ENCODE data around the gene SERPINA3. TPM values are rescaled to one million over a fixed set of nuclear protein-coding genes. Genes with fewer than 3 reads are reported as not detected.

The SERPINA3 gene
- total and polyA plus RNA-seq, 10 of the 15 experiments (the other 5 are each of a cell fraction or from before 2014, with no cell fraction given): 2.2 TPM; not detected in 9

- H3K9ac ChIP-seq (ENCODE audit: control insufficient read depth, insufficient read depth, low read length): no peak overlapping the region
- ATAC-seq (no peak), FAIRE-seq (no peak), DNase-seq (ENCODE audit: low read depth, low spot score) (no peak)
- no peak overlapping the region for H2AFZ ChIP-seq (ENCODE audit: control insufficient read depth, low read depth, low read length)
- in situ Hi-C loops (cut with MboI) (no loop called here), intact Hi-C loops (cut with micrococcal nuclease; ENCODE audit: unreplicated experiment) (no loop called here)
- H3K27ac ChIP-seq (ENCODE audit: control insufficient read depth, insufficient read depth): no peak overlapping the region
- no peaks in the 10 kb centered on the region for H4K20me1 ChIP-seq (ENCODE audit: control insufficient read depth, insufficient read depth)
- H3K79me2 ChIP-seq (ENCODE audit: control insufficient read depth, insufficient read depth, low read length): no peaks in the 10 kb centered on the region
- ChIA-PET CTCF (no interaction called here), POLR2A (no interaction called here), SMC1A (ENCODE audit: uncharacterized antibody, unreplicated experiment) (no interaction called here), RAD21 (ENCODE audit: unreplicated experiment) (no interaction called here)
- H3K4me3 ChIP-seq: no peak overlapping the region
- H3K9me3 ChIP-seq (replicated peaks; ENCODE audit: control insufficient read depth, insufficient read depth, low read length): peaks cover 7% of the 10 kb centered on the region; the same call in 2 of the 3 replicates
- no peak overlapping the region for H3K4me2 ChIP-seq (ENCODE audit: control insufficient read depth, insufficient read depth)
- WGBS (ENCODE audit: insufficient coverage, insufficient replicate concordance, low lambda C conversion rate, missing lambda C conversion rate): 0% methylated on average over 5 of the region's 5 CpGs
- H3K27me3 ChIP-seq (replicated peaks in 1 of 2; ENCODE audit: control insufficient read depth in 2 of 2, insufficient read depth in 2 of 2, low read length in 1 of 2): peaks cover 0 to 2% of the 10 kb centered on the region in 2 experiments; a peak in 1 of 4 replicates
- TF ChIP-seq E4F1 (IDR thresholded peaks at IDR 0.05; ENCODE audit: borderline replicate concordance, partially characterized antibody): no peak
- no peak for TF ChIP-seq SUPT20H (IDR thresholded peaks at IDR 0.05; ENCODE audit: borderline replicate concordance, control insufficient read depth, low read depth, low read length)
- no peak for TF ChIP-seq WRNIP1 (IDR thresholded peaks at IDR 0.05; ENCODE audit: borderline replicate concordance, low read depth, low read length)
- no peak for TF ChIP-seq GABPA (IDR thresholded peaks at IDR 0.05; ENCODE audit: low read depth)
- no peak for TF ChIP-seq IKZF2 (IDR thresholded peaks at IDR 0.05)
- TF ChIP-seq TBL1XR1 (IDR thresholded peaks at IDR 0.05; ENCODE audit: low read depth, low read length): no peak
- TF ChIP-seq CBFB (IDR thresholded peaks at IDR 0.05; ENCODE audit: low read depth): no peak
- no peak for TF ChIP-seq LARP7 (IDR thresholded peaks at IDR 0.05)
- TF ChIP-seq REST (IDR thresholded peaks at IDR 0.05; ENCODE audit: low read depth, low read length): no peak
- TF ChIP-seq ETV6 (conservative IDR thresholded peaks at IDR 0.05 in 1 of 2, IDR thresholded peaks at IDR 0.05 in 1 of 2; ENCODE audit: borderline replicate concordance in 1 of 2, low read depth in 1 of 2): no peak
- no peak for TF ChIP-seq NR2F1 (conservative IDR thresholded peaks at IDR 0.05)
- BruUV-seq (replicated peaks): no TSS peak
- H3K36me3 ChIP-seq (ENCODE audit: control insufficient read depth in 2 of 2, insufficient read depth in 2 of 2, low read length in 1 of 2): no peaks in the 10 kb centered on the region
- H3K4me1 ChIP-seq (ENCODE audit: control insufficient read depth, insufficient read depth, low read length): no peaks in the 10 kb centered on the region
These were observed 9.4 kb downstream of the SERPINA3 start for GRCh38 chr14:94621358-94622134.

Data from GM12878 (cell line).